ENCODE measurements around the gene PSD4.

Gene PSD4

DNA sequence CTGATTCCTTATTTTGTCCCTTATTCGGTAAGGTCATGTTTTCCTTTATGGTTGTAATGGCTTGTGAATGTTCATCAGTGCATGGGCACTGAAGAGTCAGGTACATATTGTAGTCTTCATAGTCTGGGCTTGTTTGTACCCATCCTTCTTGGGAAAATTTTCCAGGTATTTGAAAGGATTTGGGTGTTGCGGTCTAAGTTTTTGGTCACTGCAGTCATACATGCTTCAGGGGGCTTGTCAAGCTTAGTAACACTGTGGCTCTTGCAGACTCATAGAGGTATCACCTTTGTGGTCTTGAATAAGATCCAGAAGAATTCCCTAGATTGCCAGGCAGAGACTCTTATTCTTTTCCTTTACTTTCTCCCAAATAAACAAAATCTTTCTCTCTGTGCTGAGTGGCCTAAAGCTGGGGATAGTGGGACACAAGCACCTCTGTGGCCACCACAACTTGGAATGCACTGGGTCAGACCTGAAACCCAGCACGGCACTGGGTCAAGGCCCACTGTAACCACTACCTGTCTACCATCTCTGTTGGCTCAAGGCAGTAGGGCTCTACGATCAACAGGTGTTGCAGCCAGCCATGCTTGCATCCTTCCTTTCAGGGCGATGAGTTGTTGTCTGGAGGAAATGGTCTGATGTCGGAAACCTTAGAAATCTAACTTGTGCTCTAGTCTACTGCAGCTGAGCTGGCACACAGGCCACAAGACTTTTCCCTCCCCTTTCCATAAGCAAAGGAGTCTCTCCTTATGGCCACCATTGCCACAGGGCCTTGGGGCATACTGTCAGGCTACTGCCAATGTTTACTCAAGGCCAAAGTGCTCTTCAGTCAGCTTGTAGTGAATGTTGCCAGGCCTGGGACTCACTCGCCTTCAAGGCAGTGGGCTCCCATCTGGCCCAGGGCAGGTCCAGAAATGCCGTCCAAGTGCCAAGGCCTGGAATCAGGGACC lies 24.9 kb upstream of the PSD4 start:
- H3K9me3 ChIP-seq (ENCODE audit: severe bottlenecking), result no peaks in the 10 kb centered on the region
- H3K27me3 ChIP-seq (ENCODE audit: insufficient read depth, poor library complexity, severe bottlenecking), result no peaks in the 10 kb centered on the region
- DNase-seq (ENCODE audit: low spot score), result no peak
- no peak overlapping the region for H3K4me3 ChIP-seq (ENCODE audit: severe bottlenecking)
- H3K27ac ChIP-seq (ENCODE audit: poor library complexity, severe bottlenecking), result no peak overlapping the region
- H3K36me3 ChIP-seq (ENCODE audit: low read depth), result no peaks in the 10 kb centered on the region
- no peak for ATAC-seq (ENCODE audit: low read depth)
- TF ChIP-seq, protein P1, sequence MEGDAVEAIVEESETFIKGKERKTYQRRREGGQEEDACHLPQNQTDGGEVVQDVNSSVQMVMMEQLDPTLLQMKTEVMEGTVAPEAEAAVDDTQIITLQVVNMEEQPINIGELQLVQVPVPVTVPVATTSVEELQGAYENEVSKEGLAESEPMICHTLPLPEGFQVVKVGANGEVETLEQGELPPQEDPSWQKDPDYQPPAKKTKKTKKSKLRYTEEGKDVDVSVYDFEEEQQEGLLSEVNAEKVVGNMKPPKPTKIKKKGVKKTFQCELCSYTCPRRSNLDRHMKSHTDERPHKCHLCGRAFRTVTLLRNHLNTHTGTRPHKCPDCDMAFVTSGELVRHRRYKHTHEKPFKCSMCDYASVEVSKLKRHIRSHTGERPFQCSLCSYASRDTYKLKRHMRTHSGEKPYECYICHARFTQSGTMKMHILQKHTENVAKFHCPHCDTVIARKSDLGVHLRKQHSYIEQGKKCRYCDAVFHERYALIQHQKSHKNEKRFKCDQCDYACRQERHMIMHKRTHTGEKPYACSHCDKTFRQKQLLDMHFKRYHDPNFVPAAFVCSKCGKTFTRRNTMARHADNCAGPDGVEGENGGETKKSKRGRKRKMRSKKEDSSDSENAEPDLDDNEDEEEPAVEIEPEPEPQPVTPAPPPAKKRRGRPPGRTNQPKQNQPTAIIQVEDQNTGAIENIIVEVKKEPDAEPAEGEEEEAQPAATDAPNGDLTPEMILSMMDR (IDR thresholded peaks at IDR 0.05; ENCODE audit: poor library complexity, severe bottlenecking), result no peak
- H3K4me1 ChIP-seq (ENCODE audit: insufficient read depth, poor library complexity, severe bottlenecking), result no peaks in the 10 kb centered on the region

DNA sequence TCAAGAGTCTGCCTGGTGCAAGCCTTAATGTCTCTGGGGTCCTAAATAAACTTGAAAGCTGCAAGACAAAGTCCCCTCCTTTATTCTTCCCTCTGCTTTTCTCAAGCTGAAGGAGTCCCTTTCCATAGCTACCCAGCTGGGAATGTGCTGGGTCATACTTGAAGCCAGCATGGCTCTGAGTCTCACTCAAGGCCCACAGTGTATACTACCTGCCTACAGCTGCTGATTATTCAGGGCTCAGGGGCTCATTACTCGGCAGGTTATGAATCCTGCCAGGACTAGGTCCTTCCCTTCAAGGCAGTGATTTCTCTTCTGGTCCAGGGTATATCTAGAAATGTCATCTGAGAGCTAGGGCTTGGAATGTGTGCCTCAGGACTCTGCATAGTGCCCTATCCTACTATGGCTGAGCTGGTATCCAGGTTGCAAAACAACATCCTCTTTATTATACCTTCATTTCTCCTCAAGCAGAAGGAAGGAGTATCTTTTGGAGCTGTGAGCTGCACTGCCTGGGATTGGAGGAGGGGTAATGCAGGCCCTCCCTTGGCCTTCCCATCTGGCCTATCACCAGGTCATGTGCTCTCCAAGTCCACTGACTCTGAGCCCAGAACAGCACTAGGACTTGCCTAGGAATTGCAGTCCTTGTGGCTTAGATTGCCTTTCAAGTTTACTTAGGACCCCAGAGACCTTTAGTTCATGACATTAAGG lies 24.1 kb upstream of the PSD4 start:
- no peaks in the 10 kb centered on the region for H3K4me1 ChIP-seq (ENCODE audit: insufficient read depth, poor library complexity, severe bottlenecking)
- no peaks in the 10 kb centered on the region for H3K27me3 ChIP-seq (ENCODE audit: insufficient read depth, poor library complexity, severe bottlenecking)
- H3K36me3 ChIP-seq (ENCODE audit: low read depth), result no peaks in the 10 kb centered on the region
- no peaks in the 10 kb centered on the region for H3K9me3 ChIP-seq (ENCODE audit: severe bottlenecking)
- no peak for DNase-seq (ENCODE audit: low spot score)
- no peak overlapping the region for H3K27ac ChIP-seq (ENCODE audit: poor library complexity, severe bottlenecking)
- TF ChIP-seq, protein P1 (IDR thresholded peaks at IDR 0.05; ENCODE audit: poor library complexity, severe bottlenecking), result no peak
- no peak for ATAC-seq (ENCODE audit: low read depth)
- H3K4me3 ChIP-seq (ENCODE audit: severe bottlenecking), result no peak overlapping the region

DNA sequence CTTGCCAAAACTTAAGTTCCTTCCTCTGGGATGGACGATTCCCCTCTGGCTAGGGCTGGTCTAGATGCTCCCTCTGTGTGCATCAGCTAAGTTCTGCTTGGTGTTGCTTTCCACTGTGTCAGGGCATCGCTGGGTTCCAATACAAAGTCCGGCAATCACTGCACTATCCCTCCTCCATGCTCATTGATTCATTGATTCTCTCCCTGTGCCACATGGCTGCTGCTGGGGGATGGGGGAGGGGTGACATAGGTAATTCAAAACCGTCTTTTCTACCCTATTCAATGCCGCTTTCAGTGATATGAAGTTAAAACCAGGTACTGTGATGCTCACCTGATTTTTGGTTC lies 23.5 kb upstream of the PSD4 start:
- no peaks in the 10 kb centered on the region for H3K27me3 ChIP-seq (ENCODE audit: insufficient read depth, poor library complexity, severe bottlenecking)
- no peak for DNase-seq (ENCODE audit: low spot score)
- no peaks in the 10 kb centered on the region for H3K4me1 ChIP-seq (ENCODE audit: insufficient read depth, poor library complexity, severe bottlenecking)
- no peak overlapping the region for H3K4me3 ChIP-seq (ENCODE audit: severe bottlenecking)
- no peak overlapping the region for H3K27ac ChIP-seq (ENCODE audit: poor library complexity, severe bottlenecking)
- no peaks in the 10 kb centered on the region for H3K36me3 ChIP-seq (ENCODE audit: low read depth)
- TF ChIP-seq, protein P1 (IDR thresholded peaks at IDR 0.05; ENCODE audit: poor library complexity, severe bottlenecking), result no peak
- no peak for ATAC-seq (ENCODE audit: low read depth)
- no peaks in the 10 kb centered on the region for H3K9me3 ChIP-seq (ENCODE audit: severe bottlenecking)

DNA sequence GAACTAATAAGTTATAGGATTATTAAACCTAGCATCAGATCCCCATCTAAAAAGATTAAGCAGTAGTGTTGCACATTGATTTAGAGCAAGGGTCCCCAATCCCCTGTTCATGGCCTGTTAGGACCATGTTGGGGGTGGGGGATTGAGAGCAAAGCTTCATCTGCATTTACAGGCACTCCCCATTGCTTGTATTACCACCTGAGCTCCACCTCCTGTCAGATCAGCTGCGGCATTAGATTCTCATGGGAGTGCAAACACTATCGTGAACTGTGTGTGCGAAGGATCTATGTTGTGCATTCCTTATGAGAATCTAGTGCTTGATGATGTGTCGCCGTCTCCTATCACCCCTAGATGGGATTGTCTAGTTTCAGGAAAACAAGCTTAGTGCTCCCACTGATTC lies 18.4 kb upstream of the PSD4 start:
- Histone ChIP-seq H3K4me3 (ENCODE audit: severe bottlenecking) (no peak overlapping the region), H3K36me3 (ENCODE audit: low read depth) (no peaks in the 10 kb centered on the region), H3K4me1 (ENCODE audit: insufficient read depth, poor library complexity, severe bottlenecking) (peaks cover 22% of the 10 kb centered on the region), H3K9me3 (ENCODE audit: severe bottlenecking) (no peaks in the 10 kb centered on the region), H3K27me3 (ENCODE audit: insufficient read depth, poor library complexity, severe bottlenecking) (no peaks in the 10 kb centered on the region), H3K27ac (ENCODE audit: poor library complexity, severe bottlenecking) (no peak overlapping the region)
- no peak for DNase-seq (ENCODE audit: low spot score)
- ATAC-seq (ENCODE audit: low read depth), result no peak
- TF ChIP-seq, protein P1 (IDR thresholded peaks at IDR 0.05; ENCODE audit: poor library complexity, severe bottlenecking), result no peak

All from RWPE2 (cell line).